Nephron (organoid): Measurements from ENCODE around the gene ATOH1.

ENCODE experiments used
- H3K27ac Mint-ChIP-seq, 3 experiments: 2 replicates each; pipeline ENCODE4 v1.8.0; 2020; ENCODE audit warnings: mixed read lengths in 3 of 3, mild to moderate bottlenecking in 2 of 3, moderate library complexity in 1 of 3
- H3K27me3 Mint-ChIP-seq: 2 replicates; pipeline ENCODE4 v1.8.0; 2021; ENCODE audit warnings: low read depth, mild to moderate bottlenecking, moderate library complexity, mixed read lengths
- H3K36me3 Mint-ChIP-seq: 2 replicates; pipeline ENCODE4 v1.8.0; 2020; ENCODE audit warnings: low read depth, mixed read lengths
- H3K4me1 Mint-ChIP-seq: 2 replicates; pipeline ENCODE4 v1.8.0; 2020; ENCODE audit warnings: mixed read lengths
- H3K4me3 Mint-ChIP-seq, 3 experiments: 2 replicates each; pipeline ENCODE4 v1.8.0; 2020; ENCODE audit warnings: mild to moderate bottlenecking in 3 of 3, mixed read lengths in 3 of 3, moderate library complexity in 2 of 3
- H3K9me3 Mint-ChIP-seq: 2 replicates; pipeline ENCODE4 v1.8.0; 2020; ENCODE audit warnings: mixed read lengths
- TF ChIP-seq, protein P1 (sequence below), 3 experiments: fragments of 200-600 bp; sonication (generic); IDR thresholded peaks; one replicate each; pipeline ENCODE4 v1.5.0; 2021; ENCODE audit warnings: antibody characterized with exemption in 3 of 3; ENCODE audit not compliant: unreplicated experiment in 3 of 3

ATOH1 gene

GRCh38 chr4:93814722-93815121, 13.8 kb upstream of the ATOH1 start:
- no peaks in the 10 kb centered on the region for H3K36me3 Mint-ChIP-seq
- no peaks in the 10 kb centered on the region for H3K4me1 Mint-ChIP-seq
- peaks cover 14% of the 10 kb centered on the region for H3K27me3 Mint-ChIP-seq
- no peak overlapping the region for H3K27ac Mint-ChIP-seq
- no peak overlapping the region for H3K4me3 Mint-ChIP-seq
- TF ChIP-seq, protein P1, sequence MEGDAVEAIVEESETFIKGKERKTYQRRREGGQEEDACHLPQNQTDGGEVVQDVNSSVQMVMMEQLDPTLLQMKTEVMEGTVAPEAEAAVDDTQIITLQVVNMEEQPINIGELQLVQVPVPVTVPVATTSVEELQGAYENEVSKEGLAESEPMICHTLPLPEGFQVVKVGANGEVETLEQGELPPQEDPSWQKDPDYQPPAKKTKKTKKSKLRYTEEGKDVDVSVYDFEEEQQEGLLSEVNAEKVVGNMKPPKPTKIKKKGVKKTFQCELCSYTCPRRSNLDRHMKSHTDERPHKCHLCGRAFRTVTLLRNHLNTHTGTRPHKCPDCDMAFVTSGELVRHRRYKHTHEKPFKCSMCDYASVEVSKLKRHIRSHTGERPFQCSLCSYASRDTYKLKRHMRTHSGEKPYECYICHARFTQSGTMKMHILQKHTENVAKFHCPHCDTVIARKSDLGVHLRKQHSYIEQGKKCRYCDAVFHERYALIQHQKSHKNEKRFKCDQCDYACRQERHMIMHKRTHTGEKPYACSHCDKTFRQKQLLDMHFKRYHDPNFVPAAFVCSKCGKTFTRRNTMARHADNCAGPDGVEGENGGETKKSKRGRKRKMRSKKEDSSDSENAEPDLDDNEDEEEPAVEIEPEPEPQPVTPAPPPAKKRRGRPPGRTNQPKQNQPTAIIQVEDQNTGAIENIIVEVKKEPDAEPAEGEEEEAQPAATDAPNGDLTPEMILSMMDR (IDR thresholded peaks at IDR 0.05; ENCODE audit: unreplicated experiment in 3 of 3), result no peak
- no peaks in the 10 kb centered on the region for H3K9me3 Mint-ChIP-seq

- H3K27me3 Mint-ChIP-seq, result peaks cover 89% of the 10 kb centered on the region
- no peak overlapping the region for H3K27ac Mint-ChIP-seq
- H3K4me1 Mint-ChIP-seq, result peaks cover 20% of the 10 kb centered on the region
- no peaks in the 10 kb centered on the region for H3K36me3 Mint-ChIP-seq
- H3K4me3 Mint-ChIP-seq, result no peak overlapping the region
- TF ChIP-seq, protein P1 (IDR thresholded peaks at IDR 0.05; ENCODE audit: unreplicated experiment in 3 of 3), result no peak
- H3K9me3 Mint-ChIP-seq, result no peaks in the 10 kb centered on the region
Measured at GRCh38 chr4:93825551-93826216, 2.9 kb upstream of the ATOH1 start.

DNA sequence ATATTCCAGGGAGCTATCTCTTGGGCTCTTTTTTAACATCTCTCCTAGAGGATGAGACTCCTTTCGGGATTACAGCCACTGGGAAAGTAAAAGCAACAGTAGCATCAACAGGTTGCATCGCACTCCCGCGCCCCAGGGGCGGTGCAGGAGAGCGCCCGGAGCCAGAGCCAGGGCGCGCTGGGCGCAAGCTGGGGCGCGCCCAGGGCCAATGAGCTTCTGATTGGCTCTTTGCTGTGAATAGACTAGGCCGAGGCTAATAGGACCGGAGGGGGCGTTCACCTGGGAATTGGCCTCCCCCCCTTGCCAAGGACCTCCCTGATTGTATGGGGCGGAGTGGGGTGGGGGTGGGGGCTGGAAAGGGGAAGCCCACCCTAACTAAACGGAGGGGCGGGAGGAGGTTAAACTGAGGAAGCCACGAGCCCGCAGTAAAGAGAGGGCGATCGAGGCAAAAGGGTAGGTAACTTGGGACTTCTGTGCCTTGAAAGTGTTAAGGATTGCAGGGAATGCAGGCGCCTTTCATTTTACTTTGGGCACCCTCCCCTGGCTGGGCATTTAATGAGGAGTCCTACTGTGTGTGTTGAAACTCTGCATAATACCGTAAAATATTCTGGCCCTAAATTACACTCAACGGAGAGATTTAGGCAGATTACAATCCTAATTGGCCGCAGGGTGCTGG, 1.1 kb upstream of the ATOH1 start:
- H3K36me3 Mint-ChIP-seq, result no peaks in the 10 kb centered on the region
- peaks cover 32% of the 10 kb centered on the region for H3K4me1 Mint-ChIP-seq
- no peaks in the 10 kb centered on the region for H3K9me3 Mint-ChIP-seq

DNA sequence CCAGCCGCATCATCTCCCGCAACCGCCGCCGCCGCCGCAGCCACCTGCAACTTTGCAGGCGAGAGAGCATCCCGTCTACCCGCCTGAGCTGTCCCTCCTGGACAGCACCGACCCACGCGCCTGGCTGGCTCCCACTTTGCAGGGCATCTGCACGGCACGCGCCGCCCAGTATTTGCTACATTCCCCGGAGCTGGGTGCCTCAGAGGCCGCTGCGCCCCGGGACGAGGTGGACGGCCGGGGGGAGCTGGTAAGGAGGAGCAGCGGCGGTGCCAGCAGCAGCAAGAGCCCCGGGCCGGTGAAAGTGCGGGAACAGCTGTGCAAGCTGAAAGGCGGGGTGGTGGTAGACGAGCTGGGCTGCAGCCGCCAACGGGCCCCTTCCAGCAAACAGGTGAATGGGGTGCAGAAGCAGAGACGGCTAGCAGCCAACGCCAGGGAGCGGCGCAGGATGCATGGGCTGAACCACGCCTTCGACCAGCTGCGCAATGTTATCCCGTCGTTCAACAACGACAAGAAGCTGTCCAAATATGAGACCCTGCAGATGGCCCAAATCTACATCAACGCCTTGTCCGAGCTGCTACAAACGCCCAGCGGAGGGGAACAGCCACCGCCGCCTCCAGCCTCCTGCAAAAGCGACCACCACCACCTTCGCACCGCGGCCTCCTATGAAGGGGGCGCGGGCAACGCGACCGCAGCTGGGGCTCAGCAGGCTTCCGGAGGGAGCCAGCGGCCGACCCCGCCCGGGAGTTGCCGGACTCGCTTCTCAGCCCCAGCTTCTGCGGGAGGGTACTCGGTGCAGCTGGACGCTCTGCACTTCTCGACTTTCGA, 654 bp downstream of the ATOH1 start:
- H3K27me3 Mint-ChIP-seq, result peaks cover 100% of the 10 kb centered on the region
- H3K4me3 Mint-ChIP-seq, result peak overlapping the region; percentile 84 to 86 (median 85)
- H3K9me3 Mint-ChIP-seq, result no peaks in the 10 kb centered on the region
- TF ChIP-seq, protein P1 (IDR thresholded peaks at IDR 0.05; ENCODE audit: unreplicated experiment in 3 of 3), result no peak
- H3K4me1 Mint-ChIP-seq, result peaks cover 32% of the 10 kb centered on the region
- H3K27ac Mint-ChIP-seq, result no peak overlapping the region
- no peaks in the 10 kb centered on the region for H3K36me3 Mint-ChIP-seq

More for the DNA sequence above, 1.1 kb upstream of the ATOH1 start:
- Mint-ChIP-seq H3K27me3 (peaks cover 94% of the 10 kb centered on the region), H3K27ac (no peak overlapping the region), H3K4me3 (peak overlapping the region; percentile 84 to 86 (median 85))
- TF ChIP-seq, protein P1 (IDR thresholded peaks at IDR 0.05; ENCODE audit: unreplicated experiment in 3 of 3), result no peak

DNA sequence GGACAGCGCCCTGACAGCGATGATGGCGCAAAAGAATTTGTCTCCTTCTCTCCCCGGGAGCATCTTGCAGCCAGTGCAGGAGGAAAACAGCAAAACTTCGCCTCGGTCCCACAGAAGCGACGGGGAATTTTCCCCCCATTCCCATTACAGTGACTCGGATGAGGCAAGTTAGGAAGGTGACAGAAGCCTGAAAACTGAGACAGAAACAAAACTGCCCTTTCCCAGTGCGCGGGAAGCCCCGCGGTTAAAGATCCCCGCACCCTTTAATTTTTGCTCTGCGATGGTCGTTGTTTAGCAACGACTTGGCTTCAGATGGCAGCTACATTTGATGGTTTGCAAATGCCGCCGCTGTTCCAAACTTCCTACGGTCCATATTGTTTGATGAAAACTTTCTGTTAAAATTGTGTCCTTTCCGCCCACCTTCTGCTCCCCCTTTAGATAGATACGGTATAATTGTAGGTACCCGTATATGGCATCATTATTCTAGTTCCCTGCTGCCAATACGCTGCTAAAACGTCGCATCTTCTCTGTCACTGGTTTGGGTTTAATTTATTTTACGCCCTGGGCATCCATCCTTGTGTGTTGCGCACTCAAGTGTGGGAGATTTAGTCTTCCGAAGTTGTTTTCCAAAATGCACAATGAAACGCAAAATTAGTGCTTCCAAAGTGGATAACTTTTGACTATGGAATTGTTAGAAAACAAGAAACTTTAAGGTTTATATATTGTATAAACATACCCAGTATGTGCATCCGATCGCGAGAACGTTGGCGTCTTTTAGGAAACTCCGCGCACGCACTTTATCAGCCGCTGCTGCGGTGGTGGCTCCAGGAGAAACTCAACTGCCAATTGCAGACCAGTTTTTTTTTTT, 1.5 kb downstream of the ATOH1 start:
- H3K27ac Mint-ChIP-seq, result no peak overlapping the region
- peak overlapping the region; percentile 58 to 84 (median 73) for H3K4me3 Mint-ChIP-seq
- H3K9me3 Mint-ChIP-seq, result no peaks in the 10 kb centered on the region
- peaks cover 100% of the 10 kb centered on the region for H3K27me3 Mint-ChIP-seq
- TF ChIP-seq, protein P1 (IDR thresholded peaks at IDR 0.05; ENCODE audit: unreplicated experiment in 3 of 3), result no peak
- peaks cover 32% of the 10 kb centered on the region for H3K4me1 Mint-ChIP-seq
- H3K36me3 Mint-ChIP-seq, result no peaks in the 10 kb centered on the region
